Muscle of arm (tissue), 12 donors: Measurements from ENCODE around the gene POLD1. TPM values are rescaled to one million over a fixed set of nuclear protein-coding genes. Genes with fewer than 3 reads are reported as not detected.

Experiments
- DNase-seq: peaks from one replicate; pipeline ENCODE4 v3.0.0-alpha.2; 2013
- polyA plus RNA-seq, 12 donors: library from polyadenylated mRNA; unstranded; fragments of 120-200 nt; gene quantifications; one replicate each; pipeline ENCODE4 v1.2.1, GENCODE V29; 2013; ENCODE audit not compliant: insufficient read length in 12 of 12

The POLD1 gene
- polyA plus RNA-seq, 12 donors, result 8.5 to 41.1 (median 14.5) TPM; not detected in 1

- no peak for DNase-seq
These were observed 33.2 kb downstream of the POLD1 start for GRCh38 chr19:50417111-50418081.

- DNase-seq, result no peak
These were observed 34.3 kb downstream of the POLD1 start, which contains the start of gene SPIB for GRCh38 chr19:50418176-50419021. SPIB (plus strand) TSS chr19:50418938; CDS start chr19:50418963, 25 bp downstream.

- no peak for DNase-seq
These were observed 35.0 kb downstream of the POLD1 start for GRCh38 chr19:50419022-50419579.

GRCh38 chr19:50419580-50420035 lies 35.5 kb downstream of the POLD1 start:
- no peak for DNase-seq

GRCh38 chr19:50420127-50420526 lies 36.0 kb downstream of the POLD1 start:
- no peak for DNase-seq

- DNase-seq, result no peak
These were observed 36.7 kb downstream of the POLD1 start for GRCh38 chr19:50420808-50421207.

GRCh38 chr19:50422397-50423278 lies 38.5 kb downstream of the POLD1 start:
- no peak for DNase-seq

- DNase-seq, result no peak
These were observed 39.3 kb downstream of the POLD1 start for GRCh38 chr19:50423279-50424113.

GRCh38 chr19:50425581-50425980 lies 41.4 kb downstream of the POLD1 start:
- DNase-seq, result no peak

GRCh38 chr19:50427318-50427925 lies 43.3 kb downstream of the POLD1 start:
- no peak for DNase-seq

GRCh38 chr19:50427997-50428425 lies 43.9 kb downstream of the POLD1 start:
- DNase-seq, result peak; percentile 87

- DNase-seq, result no peak
These were observed 44.8 kb downstream of the POLD1 start for GRCh38 chr19:50428772-50429463.

- no peak for DNase-seq
These were observed 46.8 kb downstream of the POLD1 start for GRCh38 chr19:50430888-50431342.

- DNase-seq, result peak; percentile 91
These were observed 47.4 kb downstream of the POLD1 start for GRCh38 chr19:50431343-50432220.

- peak; percentile 39 for DNase-seq
These were observed 48.3 kb downstream of the POLD1 start, which contains the start of gene MYBPC2 for GRCh38 chr19:50432221-50433028. MYBPC2 (plus strand) TSS chr19:50432892; CDS start chr19:50432954, 62 bp downstream.
